Stimulated activated CD8-positive, alpha-beta memory T cell treated with anti-CD3 and anti-CD28 coated beads, Interleukin-2, amount 100 ng/mL, for 1 hour (primary cell): Measurements from ENCODE around the gene HPSE2.
"Not testable (repeated sequence)": the region's sequence is repeated elsewhere in the genome, so short reads cannot be mapped to it uniquely, and the experiment has no call there.

Experiments used
- DNase-seq, 2 donors: peaks; one replicate each; pipeline ENCODE4 v3.0.0-alpha.2; 2020; ENCODE audit warnings: low read depth in 2 of 2

HPSE2 gene

DNA sequence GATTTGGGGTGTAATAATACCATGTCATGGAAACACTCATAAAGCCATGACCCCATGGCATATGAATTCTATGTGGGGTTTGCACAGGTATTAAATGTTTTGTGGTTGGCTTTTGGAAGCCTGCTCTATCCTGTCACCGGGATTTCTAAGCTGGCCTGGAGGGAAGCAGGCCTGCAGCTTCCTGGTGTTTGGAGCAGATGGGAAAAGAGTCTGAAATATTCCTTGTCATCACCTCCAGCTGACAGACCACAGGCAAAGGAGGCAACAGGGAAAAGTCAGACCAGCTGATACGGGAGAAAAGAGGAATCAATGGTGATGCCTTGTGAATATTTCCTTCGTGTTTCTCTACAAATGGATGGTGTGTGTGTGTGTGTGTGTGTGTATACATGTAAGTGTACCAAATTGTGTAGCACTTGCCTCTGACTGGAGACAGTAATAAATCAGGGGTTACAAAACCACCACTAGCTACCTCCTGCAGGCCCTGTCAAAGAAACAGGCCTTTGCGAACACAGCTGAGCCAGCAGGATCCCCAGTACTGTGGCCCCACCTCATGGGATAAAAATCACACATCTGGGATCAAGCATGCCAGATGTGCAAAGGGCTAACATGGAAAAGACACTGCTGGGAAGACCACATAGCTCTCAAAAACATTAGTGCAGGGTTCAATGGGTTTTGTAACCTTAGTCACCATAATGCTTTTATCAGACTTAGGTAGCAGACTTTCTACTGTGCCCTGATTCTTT, 668.1 kb downstream of the HPSE2 start:
- no peak for DNase-seq

DNA sequence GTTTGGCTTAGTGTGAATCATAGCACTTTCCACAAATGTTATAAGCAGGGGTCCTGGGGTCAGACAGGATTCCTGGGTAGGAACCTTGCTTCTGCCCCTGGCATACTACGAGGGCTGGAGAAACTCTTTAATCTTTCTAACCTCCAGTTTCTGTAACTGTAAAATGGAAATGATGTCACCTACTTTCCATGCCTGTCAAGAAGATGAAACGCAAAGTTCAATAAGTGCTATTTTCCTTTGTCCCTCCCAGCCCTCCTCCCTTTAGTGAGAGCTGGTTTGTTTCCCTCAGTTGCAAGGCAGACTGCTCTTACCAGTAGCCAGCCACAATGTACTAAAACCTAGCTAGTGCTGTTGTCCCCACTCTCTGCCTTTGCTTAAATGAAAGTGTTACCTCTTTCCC, 671.8 kb downstream of the HPSE2 start:
- no peak for DNase-seq

DNA sequence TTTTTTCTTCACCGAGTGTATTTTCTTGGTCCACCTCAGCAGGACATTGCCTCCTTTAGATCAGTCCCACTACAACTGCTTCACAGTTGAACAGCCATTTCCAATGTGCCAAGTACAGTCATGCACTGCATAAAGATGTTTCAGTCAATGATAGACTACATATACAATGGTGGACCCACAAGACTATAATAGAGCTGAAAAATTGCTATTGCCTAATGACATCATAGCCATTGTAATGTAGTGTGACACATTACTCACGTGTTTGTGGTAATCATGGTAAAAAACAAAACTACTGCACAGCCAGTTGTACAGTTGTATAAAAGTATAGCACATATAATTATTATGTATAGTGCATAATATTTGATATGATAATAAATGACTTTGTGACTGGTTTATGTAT, 675.1 kb downstream of the HPSE2 start:
- no peak for DNase-seq

DNA sequence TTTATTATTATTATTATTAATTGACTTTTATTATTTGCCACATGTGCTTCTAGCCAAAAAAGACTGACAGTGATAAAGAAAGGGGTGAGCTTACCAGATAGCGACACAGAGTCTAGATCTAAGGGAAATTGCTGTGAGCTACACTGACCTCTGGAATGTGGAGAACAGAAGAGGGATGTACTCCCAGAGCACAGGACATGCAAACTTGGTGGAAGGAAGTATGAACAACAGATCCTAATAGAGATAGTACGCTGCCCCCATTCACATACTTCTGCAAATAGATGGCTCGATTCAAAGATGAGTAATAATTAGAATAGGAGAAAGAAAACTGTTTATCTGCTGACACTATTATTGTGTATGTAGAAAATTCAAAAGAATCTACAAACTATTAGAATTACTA, 679.6 kb downstream of the HPSE2 start:
- DNase-seq = no peak

DNA sequence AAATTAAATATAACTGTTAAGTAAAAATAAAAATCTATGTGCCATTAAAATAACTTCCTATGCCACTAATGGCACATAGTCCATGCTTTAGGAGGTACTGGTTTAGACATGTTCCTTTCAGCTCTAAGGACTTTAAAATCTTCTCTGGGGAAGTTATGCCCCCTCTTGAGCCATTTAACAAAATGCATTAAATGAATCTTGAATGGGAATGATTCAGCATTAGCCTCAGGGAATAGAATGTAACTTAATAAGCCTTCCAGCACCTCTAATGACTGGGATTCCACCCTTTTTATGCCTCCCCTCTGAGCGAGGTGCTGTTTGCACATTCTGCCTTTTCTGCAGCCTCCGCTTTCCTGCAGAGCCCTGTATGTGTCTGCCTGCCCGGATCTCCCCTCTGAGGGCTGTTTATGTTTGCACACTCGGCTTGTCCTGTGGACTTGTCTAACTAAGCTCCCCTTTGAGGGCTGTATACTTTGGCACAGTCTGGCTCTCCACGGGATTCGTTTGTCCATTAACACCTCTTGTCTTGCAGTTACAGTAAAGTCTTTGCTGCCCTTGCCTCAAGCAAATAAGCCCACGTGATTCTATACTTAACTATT, 680.5 kb downstream of the HPSE2 start:
- no peak for DNase-seq

DNA sequence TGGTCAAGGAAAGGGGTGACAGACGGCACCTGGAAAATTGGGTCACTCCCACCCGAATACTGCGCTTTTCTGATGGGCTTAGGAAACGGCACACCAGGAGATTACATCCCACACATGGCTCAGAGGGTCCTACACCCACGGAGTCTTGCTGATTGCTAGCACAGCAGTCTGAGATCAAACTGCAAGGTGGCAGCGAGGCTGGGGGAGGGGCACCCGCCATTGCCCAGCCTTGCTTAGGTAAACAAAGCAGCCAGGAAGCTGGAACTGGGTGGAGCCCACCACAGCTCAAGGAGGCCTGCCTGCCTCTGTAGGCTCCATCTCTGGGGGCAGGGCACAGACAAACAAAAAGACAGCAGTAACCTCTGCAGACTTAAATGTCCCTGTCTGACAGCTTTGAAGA, 694.1 kb downstream of the HPSE2 start:
- DNase-seq = not testable (repeated sequence)

DNA sequence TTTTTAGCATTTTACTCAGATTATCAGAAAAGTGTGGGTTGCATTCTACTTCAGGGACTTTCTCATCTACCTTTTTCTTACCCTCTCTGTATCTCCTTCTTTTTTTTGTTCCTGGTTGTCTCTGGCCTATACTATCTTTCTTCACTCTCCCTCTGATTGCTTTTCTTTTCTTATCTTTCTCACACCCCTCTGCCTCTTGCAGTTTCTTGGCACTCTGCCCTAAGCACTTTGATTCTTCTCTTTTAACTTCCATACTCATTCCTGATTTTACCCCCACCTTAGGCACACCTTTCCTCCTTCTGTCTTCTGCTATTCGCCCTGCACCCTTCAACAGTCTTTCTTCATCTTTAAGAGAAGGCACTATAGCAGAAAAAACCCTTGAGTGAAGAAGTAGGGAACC, 696.1 kb downstream of the HPSE2 start:
- no peak for DNase-seq

DNA sequence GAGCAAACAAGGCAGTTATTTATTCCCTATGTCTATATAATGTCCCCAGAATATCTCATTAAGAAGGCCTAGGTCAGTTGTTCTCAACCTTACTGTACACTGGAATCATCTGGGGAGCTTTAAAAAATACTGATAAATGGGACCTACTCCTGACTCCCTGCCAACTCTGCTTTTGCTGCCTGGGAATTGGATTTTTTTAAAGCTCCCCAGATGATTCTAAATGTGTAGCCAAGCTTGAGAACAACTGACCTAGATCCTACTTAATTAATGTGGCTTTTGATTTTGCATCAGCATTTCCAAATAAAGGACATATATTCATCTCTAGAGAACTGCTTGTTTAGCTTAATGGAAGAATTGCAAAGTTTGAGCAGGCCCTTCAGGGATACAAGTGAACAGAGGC, 697.2 kb downstream of the HPSE2 start:
- DNase-seq = no peak

DNA sequence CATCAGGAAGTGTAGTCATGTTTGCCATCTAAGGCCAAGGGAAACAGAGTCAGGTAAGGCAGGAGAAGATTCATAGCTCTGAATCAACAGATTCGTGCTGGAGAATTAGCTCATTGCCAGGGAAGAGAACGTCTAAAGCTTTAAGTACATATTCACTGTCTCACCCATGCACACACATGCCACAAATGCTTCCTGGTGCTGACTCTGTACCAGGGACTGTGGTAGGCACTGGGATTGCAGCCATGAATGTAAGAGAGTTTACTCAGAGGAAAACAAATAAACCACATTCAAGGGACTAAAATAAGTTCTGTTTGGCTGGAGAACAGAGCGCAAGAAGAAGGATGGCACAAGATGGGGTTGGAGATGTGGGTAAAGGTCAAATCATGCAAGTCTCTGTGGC, 699.1 kb downstream of the HPSE2 start:
- no peak for DNase-seq

DNA sequence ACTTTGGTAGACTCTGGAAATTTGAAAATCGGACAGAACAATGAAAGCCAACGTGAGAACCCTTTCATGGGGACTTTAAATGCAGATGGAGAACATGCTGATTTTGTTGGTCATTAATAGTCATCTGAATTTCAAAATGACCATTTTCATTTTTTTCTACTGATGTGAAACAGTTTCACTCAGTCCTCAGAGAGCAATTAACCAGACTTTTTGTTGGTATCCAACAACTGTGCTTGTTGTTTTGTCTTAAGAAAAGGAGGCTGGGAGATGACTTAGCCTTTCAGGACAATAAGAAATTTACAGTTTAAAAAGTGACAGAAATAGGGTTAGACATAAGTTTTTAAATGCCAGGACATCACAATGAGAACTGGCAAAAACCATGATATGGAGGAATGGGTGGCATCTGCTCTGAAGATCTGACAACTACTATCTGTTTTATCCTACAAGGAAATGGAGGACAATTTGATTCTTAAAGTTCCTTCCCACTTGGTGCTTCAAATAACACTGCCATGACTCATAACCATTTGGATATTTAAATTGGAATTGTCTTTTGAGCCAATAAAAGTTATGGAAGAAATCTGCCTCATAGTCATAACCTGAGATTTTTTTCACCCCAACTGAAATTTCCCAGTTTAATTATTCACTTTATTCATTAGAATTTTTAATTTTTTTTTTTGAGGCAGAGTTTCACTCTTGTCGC, 701.8 kb downstream of the HPSE2 start:
- DNase-seq = no peak

DNA sequence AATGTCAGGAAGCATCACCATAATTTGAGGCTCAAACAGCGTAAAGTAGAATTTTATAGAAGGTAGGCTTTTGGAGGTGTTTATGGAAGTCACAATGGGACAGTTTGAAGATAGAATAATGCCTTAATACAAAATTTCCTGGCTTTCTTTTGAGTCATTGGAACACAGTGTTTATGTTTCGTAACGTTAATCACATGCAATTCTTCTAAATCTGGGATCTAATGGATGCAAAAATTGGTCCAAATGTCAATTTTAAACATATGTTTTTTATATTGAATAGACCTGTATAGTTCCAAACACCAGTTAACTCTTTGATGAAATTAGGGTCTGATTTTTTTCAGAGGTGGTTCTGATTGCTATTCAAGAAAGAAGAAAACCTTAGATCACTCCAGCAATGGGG, 702.4 kb downstream of the HPSE2 start:
- DNase-seq = no peak

DNA sequence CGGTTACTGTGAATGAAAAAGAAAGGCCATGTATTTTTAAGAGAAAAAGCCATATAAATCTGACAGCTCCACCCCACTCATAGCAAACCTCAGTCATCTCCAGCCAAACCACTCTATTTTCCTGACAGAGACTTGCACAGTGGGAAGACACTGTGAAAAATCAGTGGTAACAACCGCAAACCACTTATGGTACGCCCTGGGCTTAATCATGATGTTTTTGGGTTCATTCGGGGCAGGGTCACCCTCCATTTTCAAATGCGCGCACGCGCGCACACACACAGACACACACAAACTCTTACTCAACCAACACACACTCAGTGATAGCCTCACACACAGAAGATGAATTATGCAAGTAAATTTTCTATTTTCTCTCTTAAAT, 706.9 kb downstream of the HPSE2 start:
- DNase-seq = no peak

DNA sequence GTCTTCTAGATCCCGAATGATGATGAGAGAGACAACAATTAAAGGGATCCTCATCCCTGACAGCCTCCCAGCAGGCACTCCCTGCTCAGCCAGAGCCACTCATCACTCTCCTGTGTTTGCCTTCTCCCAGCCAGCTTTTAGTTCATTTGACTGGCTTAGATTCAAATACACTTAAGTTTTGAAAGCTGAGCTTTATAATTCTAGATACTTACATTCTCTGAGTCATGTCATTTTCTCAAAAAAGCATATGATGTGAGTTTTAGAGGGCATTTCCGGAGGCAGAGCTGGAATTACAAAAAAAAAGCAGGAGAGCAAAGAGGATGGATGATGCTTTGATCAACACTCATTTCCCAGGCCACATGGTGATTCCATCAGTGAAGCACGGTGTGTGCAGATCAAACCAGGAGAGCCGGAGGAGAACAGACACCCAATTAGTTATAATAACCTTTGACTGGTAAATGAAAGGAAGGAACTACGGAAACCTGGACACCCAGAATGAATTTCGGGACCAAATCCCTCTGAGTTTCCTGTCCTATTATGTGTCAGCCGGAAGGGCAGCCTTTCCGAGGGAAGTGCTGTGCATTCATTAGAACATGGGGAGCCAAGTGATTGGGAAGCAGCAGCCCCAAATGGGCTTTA, 707.4 kb downstream of the HPSE2 start:
- DNase-seq = no peak

DNA sequence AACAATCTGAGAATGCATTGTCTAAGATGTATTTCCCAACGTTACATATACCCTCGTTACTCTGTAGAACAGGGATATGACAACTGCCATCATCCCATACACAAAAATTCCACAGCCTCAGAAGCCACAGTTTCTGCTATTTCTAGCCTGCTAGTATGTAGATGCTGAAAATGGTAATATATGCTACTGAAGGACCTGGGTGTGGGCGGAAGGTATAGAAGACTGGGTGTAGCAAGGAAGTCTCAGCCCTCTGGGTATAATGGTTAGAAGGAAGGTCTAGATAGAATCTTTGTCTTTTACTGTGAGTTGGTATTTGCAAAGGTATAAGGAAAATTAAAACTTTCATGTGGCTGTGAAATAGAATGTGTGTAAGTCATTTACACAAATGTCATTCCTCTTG, 709.7 kb downstream of the HPSE2 start:
- no peak for DNase-seq

DNA sequence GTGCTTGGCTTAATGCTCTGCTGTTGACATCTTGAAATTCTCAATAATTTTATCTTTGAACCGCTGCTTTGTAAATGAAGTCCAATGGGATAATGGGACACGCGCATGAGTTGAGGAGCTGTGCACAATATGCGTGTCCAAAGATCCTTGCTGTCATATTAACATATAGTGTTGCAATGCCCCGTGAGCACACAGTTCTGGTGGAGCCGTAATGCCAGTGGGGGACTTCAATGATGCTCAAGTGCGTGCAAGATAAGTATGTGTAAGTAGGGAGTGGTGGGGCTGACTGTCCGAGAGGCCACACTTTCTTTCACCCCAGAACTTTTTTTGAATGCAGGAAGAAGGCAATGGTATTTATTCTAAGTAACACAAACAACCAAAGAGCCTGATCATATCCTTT, 711.5 kb downstream of the HPSE2 start:
- no peak for DNase-seq

DNA sequence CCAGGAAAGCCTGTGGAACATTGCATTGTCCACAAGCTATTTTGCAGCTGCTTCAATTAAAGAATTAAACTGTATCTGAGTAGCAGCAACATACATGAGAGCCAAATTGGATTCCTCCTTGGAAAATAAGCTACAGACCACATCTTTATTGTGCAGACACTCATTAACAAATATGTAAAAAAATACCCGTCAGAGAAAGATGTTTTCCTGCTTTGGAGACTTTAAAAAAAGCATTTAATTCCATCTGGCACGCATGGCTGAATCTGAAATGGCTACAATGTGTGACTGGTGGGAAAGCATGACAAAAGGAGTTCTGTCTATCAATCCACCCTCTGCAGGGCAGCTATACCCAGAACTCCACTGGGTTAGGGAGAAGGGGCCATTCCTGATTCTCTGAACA, 715.8 kb downstream of the HPSE2 start:
- DNase-seq = no peak

DNA sequence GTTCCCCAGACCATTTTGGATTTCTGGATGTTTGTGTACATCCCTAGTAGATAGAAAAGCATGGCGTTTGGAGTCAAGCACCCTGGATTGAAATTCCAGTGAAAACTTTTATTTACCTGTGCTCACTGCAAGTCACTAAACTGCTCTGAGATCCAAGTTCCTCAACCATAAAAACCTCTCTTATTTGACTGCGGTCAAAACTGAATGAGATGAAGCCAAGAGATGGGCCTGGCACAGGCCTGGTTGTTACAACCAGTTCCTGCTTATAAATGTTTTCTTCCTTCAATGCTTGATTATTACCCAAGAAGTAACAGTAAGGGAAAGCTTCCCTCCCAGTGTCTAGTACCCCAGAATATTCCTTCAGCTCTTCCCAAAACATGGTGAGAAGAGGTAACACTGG, 718.0 kb downstream of the HPSE2 start:
- DNase-seq = no peak

DNA sequence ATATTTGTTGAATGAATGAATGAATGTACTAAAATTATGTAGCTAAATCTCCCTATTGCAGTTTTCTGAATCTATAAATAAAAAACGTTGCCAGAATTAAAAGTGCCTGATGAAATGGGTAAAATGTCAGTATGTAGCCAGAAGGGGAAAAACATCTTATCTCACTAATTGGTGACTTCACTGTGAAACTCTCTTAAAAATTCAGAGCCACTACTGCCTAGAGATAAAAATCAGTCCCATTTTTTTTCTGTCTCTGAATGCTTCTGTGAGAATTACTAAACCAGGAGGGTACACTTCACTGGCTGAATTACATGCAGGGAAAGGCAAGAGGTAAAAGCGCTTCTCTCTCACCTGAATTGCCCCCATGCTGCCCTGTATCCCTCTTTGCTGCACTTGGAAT, 719.3 kb downstream of the HPSE2 start:
- no peak for DNase-seq

DNA sequence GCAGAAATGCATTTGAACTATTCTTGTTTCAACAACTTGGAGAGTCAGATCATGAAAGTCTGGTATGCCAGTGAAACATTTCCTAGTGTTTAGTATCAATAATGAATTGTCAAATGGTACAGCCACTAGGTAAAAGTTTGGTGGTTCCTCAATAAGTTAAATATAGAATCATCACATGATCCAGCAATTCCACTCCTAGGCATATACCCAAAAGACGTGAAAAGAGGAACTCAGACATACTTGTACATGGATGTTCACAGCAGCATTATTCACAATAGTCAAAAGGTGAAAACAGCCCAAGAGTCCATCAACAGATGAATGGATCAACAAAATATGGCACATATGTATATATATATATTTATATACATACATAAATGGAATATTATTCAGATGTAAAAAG, 721.9 kb downstream of the HPSE2 start:
- DNase-seq = no peak

DNA sequence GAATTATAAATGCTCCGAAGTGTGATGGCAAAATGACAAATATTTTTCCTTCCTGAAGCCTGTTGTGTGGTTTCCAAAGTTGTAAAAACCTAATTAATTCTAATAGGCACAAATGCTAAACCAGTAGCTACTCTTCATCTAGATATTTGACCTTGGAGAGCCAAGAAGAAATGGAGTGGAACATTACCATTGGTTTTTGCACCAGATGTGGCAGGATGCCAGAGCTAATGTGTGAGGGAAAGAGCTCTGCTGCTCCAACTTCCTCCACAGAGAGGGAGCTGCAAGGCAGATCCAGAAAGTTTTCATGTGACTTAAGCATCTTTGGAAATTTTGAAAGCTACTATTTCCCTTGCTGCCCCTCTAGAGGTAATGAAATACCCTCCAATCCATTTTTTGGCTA, 723.8 kb downstream of the HPSE2 start:
- no peak for DNase-seq

DNA sequence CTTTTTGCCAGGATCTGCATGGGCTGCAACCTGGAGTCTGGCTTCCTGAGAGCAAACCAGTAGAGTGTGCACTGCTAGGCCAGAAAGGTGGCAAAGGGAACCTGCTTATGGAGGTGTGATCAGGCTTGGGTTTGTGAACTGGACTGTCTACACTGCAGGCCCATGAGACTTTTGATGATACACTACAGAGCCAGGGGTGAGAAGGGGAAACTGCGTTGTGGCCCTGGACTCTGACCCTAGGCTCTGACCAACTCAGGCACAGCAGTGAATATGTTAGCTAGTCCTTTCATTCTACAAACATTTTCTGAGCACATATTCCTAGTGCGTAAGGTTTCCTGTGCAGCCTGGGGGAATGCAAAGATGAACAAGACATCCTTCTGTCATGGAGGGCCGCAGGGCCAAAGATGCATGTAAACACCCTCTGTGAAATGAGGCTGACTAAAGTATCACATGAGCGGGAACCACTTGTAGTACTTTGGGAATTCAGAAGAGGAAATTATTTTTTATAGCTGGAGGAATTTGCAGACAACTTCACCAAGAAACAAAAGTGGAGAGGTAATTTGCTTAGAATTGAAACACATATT, 725.1 kb downstream of the HPSE2 start:
- no peak for DNase-seq

DNA sequence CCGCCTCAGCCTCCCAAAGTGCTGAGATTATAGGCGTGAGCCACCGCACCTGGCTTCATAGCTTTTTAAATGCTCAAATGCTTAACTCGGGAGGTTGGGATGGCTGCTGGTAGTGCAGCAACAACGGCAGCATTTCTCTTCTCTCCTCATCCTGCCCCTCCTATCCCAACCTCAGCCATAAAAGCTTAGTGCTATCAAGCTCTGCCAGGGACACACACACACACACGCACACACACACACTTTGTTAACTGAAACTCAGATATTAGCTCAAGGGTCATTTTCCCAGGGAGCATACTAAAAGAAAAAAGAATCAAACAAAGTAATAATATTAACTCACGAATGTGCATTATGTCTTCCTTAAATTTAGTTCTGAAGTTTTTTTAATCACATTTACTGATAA, 725.9 kb downstream of the HPSE2 start:
- DNase-seq = no peak

DNA sequence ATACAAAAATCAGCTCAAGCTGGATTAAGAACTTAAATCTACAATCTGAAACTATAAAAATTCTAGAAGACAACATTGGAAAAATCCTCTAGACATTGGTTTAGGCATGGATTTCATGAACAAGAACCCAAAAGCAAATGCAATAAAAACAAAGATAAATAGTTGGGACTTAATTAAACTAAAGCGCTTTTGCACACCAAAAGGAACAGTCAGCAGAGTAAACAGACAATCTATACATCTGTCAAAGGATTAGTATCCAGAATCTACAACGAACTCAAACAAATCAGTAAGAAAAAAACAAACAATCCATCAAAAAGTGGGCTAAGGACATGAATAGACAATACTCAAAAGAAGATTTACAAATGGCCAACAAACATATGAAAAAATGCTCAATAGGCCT, 733.1 kb downstream of the HPSE2 start:
- DNase-seq = not testable (repeated sequence)
